T follicular helper cell (primary cell): ENCODE results near the gene NEMF.
"Not testable (repeated sequence)": the region's sequence is repeated elsewhere in the genome, so short reads cannot be mapped to it uniquely, and the experiment has no call there.

ENCODE experiments used
- DNase-seq: peaks from one replicate; pipeline ENCODE4 v3.0.0-alpha.2; 2020; ENCODE audit warnings: low read depth

Gene NEMF

GRCh38 chr14:49761839-49762551, 90.6 kb downstream of the NEMF start:
- no peak for DNase-seq

DNA sequence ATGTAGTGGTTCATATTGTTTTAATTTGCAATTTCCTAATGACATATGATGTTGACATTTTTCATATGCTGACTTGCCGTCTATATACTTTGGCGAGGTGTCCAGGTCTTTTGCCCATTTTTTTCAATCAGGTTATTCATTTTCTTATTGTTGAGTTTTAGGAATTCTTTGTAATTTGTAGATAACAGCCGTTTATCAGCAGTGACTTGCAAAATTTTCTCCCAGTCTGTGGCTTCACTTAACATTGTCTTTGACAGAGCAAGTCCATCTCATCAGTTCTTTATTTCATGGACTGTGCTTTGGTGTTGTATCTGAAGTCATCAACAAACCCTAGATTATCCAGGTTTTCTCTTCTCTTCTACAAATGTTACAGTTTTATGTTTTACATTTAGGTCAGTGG, 97.2 kb downstream of the NEMF start:
- no peak for DNase-seq

- no peak for DNase-seq
Observed at GRCh38 chr14:49754570-49755097, 98.0 kb downstream of the NEMF start.

DNA sequence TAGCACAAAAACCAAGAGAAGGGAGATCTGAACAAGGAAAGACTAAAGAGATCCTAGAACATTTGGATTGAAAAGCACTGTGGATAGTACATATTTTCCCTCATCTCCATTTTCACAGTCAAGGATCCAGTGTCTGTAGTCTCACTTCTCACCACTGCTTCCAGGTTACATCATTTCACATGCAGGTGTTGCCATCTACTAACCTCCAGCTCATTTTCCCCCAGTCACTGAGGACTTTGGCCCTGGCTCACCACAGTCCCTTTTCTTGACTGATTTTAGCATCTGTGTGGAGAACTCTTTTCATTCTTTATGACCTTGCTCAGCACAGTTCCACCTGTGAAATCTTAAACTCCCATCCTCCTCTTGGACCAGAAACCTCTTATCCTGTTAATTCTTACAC, 106.1 kb downstream of the NEMF start:
- DNase-seq: not testable (repeated sequence)

GRCh38 chr14:49745191-49745590, 107.4 kb downstream of the NEMF start:
- no peak for DNase-seq

- not testable (repeated sequence) for DNase-seq
Observed at GRCh38 chr14:49735669-49736068, 116.9 kb downstream of the NEMF start.

GRCh38 chr14:49733836-49734235, 118.8 kb downstream of the NEMF start:
- no peak for DNase-seq

- no peak for DNase-seq
Observed at GRCh38 chr14:49732896-49733295, 119.7 kb downstream of the NEMF start.
